CD14-positive monocyte (primary cell): ENCODE measurements around the gene PLCB1. TPM values are rescaled to one million over a fixed set of nuclear protein-coding genes. Genes with fewer than 3 reads are reported as not detected.

Experiments
- DNase-seq, 3 donors: peaks; one replicate each; pipeline ENCODE4 v3.0.0-alpha.2; 2011 to 2022
- H2AFZ ChIP-seq: 2 replicates; pipeline ENCODE4 v1.6.0; 2012; ENCODE audit warnings: mild to moderate bottlenecking, low read depth, low read length, inconsistent platforms; ENCODE audit not compliant: insufficient read depth, poor library complexity, severe bottlenecking
- H3K27ac ChIP-seq, 2 donors: 1 replicate in 1 of 2; 2 replicates in 1 of 2; pipeline ENCODE4 v1.5.1; 2012 to 2013; ENCODE audit warnings: low read length in 2 of 2, control low read depth in 1 of 2, inconsistent platforms in 1 of 2, low read depth in 1 of 2, mild to moderate bottlenecking in 1 of 2
- H3K27me3 ChIP-seq, 2 donors: one replicate each; pipeline versions ENCODE4 v1.6.0 to v1.6.1; 2011 to 2013; ENCODE audit warnings: low read length in 2 of 2; ENCODE audit not compliant: control insufficient read depth in 2 of 2, insufficient read depth in 2 of 2
- H3K36me3 ChIP-seq, 2 donors: replicated peaks in 1 of 2; 1 replicate in 1 of 2; 2 replicates in 1 of 2; pipeline versions ENCODE4 v1.5.1 to v1.6.1; 2012 to 2013; ENCODE audit warnings: low read length in 2 of 2, control low read depth in 1 of 2, inconsistent platforms in 1 of 2, mild to moderate bottlenecking in 1 of 2; ENCODE audit not compliant: insufficient read depth in 2 of 2, control insufficient read depth in 1 of 2
- H3K4me1 ChIP-seq, 2 donors: 1 replicate in 1 of 2; 2 replicates in 1 of 2; pipeline versions ENCODE4 v1.5.1 to v1.6.1; 2012 to 2013; ENCODE audit warnings: low read length in 2 of 2, control low read depth in 1 of 2, inconsistent platforms in 1 of 2, mild to moderate bottlenecking in 1 of 2, moderate library complexity in 1 of 2; ENCODE audit not compliant: insufficient read depth in 2 of 2, control insufficient read depth in 1 of 2
- H3K4me2 ChIP-seq: replicated peaks from 2 replicates; pipeline ENCODE3; 2012; ENCODE audit warnings: low read length, moderate library complexity, mild to moderate bottlenecking; ENCODE audit not compliant: poor library complexity, severe bottlenecking; ENCODE audit errors: extremely low read depth
- H3K4me3 ChIP-seq, 3 experiments: fragments of 200-600 bp in 1 of 3; sonication (generic) in 1 of 3; replicated peaks in 1 of 3; 1 replicate in 2 of 3; 2 replicates in 1 of 3; pipeline ENCODE4 v1.5.1; 2011 to 2013; ENCODE audit warnings: low read length in 3 of 3, mild to moderate bottlenecking in 3 of 3, control low read depth in 2 of 3, low read depth in 2 of 3, inconsistent platforms in 1 of 3, moderate library complexity in 1 of 3
- H3K79me2 ChIP-seq: 2 replicates; pipeline ENCODE4 v1.6.0; 2012; ENCODE audit warnings: mild to moderate bottlenecking, control low read depth, inconsistent platforms, low read length, moderate library complexity; ENCODE audit not compliant: insufficient read depth
- H3K9ac ChIP-seq: 2 replicates; pipeline ENCODE4 v1.6.0; 2017; ENCODE audit warnings: low read length, mild to moderate bottlenecking; ENCODE audit not compliant: insufficient read depth, poor library complexity, severe bottlenecking
- H3K9me3 ChIP-seq, 2 donors: replicated peaks in 1 of 2; 1 replicate in 1 of 2; 2 replicates in 1 of 2; pipeline versions ENCODE4 v1.5.1 to v1.6.1; 2012 to 2013; ENCODE audit warnings: low read length in 2 of 2, control low read depth in 1 of 2; ENCODE audit not compliant: control insufficient read depth in 1 of 2, insufficient read depth in 1 of 2
- H4K20me1 ChIP-seq: 2 replicates; pipeline ENCODE4 v1.6.0; 2012; ENCODE audit warnings: mild to moderate bottlenecking, low read length, control low read depth, moderate library complexity; ENCODE audit not compliant: insufficient read depth
- H3K27ac Mint-ChIP-seq, 7 donors: one replicate each; pipeline ENCODE4 v1.8.0; 2020; ENCODE audit warnings: mild to moderate bottlenecking in 7 of 7, mixed read lengths in 7 of 7, moderate library complexity in 6 of 7, inconsistent platforms in 2 of 7
- H3K27me3 Mint-ChIP-seq, 3 donors: one replicate each; pipeline ENCODE4 v1.8.0; 2021 to 2022; ENCODE audit warnings: low read depth in 3 of 3, mild to moderate bottlenecking in 3 of 3, mixed read lengths in 3 of 3, moderate library complexity in 3 of 3, inconsistent platforms in 1 of 3
- H3K36me3 Mint-ChIP-seq, 2 donors: one replicate each; pipeline ENCODE4 v1.8.0; 2020; ENCODE audit warnings: mixed read lengths in 2 of 2, inconsistent platforms in 1 of 2, mild to moderate bottlenecking in 1 of 2
- H3K4me1 Mint-ChIP-seq: one replicate; pipeline ENCODE4 v1.8.0; 2020; ENCODE audit warnings: mild to moderate bottlenecking, mixed read lengths
- H3K4me3 Mint-ChIP-seq, 2 donors: one replicate each; pipeline ENCODE4 v1.8.0; 2020; ENCODE audit warnings: mild to moderate bottlenecking in 2 of 2, mixed read lengths in 2 of 2, moderate library complexity in 1 of 2
- H3K9me3 Mint-ChIP-seq, 7 donors: one replicate each; pipeline ENCODE4 v1.8.0; 2020 to 2022; ENCODE audit warnings: mixed read lengths in 7 of 7, mild to moderate bottlenecking in 6 of 7, moderate library complexity in 6 of 7, inconsistent platforms in 2 of 7
- CTCF ChIP-seq: fragments of 200-600 bp; IDR thresholded peaks from one replicate; pipeline ENCODE4 v1.8.0; 2022; ENCODE audit warnings: antibody characterized with exemption, mild to moderate bottlenecking
- WGBS: methylation state at CpG from one replicate; pipeline ENCODE4 v1.1.5; 2013; ENCODE audit warnings: missing lambda C conversion rate; ENCODE audit not compliant: insufficient coverage; 5-methylcytosine and 5-hydroxymethylcytosine counted together
- intact Hi-C, 2 donors: fragments of 100-400 bp; cut with micrococcal nuclease; formaldehyde crosslinking; loops; one replicate each; pipeline versions ENCODE4 v1.15.0 to v1.15.1; 2023
- polyA plus RNA-seq, 3 donors: library from polyadenylated mRNA; depleted of rRNA in 1 of 3; unstranded in 2 of 3; stranded (reverse) in 1 of 3; fragments of 300-500 nt in 2 of 3; fragments of >200 nt in 1 of 3; fragmentation: Illumina TruSeq in 2 of 3; gene quantifications; 1 replicate in 2 of 3; 2 replicates in 1 of 3; pipeline ENCODE4 v1.2.3, GENCODE V29; 2012 to 2021

The PLCB1 gene
- polyA plus RNA-seq, 3 donors = 8.6 to 16.4 (median 13.2) TPM

- Histone ChIP-seq H3K27ac (no peak overlapping the region), H3K36me3 (peaks cover 0 to 10% of the 10 kb centered on the region in 2 donors), H3K4me3 (no peak overlapping the region), H3K9ac (no peak overlapping the region), H3K9me3 (peaks cover 0 to 3% of the 10 kb centered on the region in 2 donors), H3K4me1 (no peaks in the 10 kb centered on the region), H2AFZ (no peak overlapping the region), H3K27me3 (no peaks in the 10 kb centered on the region), H3K79me2 (no peaks in the 10 kb centered on the region), H3K4me2 (no peak overlapping the region), H4K20me1 (no peaks in the 10 kb centered on the region)
- Mint-ChIP-seq H3K27ac (no peak overlapping the region), H3K27me3 (peaks cover 0 to 2% (median 0%) of the 10 kb centered on the region in 3 donors), H3K4me1 (no peaks in the 10 kb centered on the region), H3K4me3 (no peak overlapping the region), H3K9me3 (peaks cover 0 to 2% (median 0%) of the 10 kb centered on the region in 7 donors), H3K36me3 (peaks cover 10 to 16% of the 10 kb centered on the region in 2 donors)
- no peak for DNase-seq
- 90% methylated on average over 2 of the region's 5 CpGs for WGBS
- intact Hi-C loops = no loop called here
- TF ChIP-seq CTCF = no peak
These were observed 546.2 kb downstream of the PLCB1 start for GRCh38 chr20:8678098-8678776.

- no CpG with 5 or more reads among the region's 1 CpG for WGBS
- H4K20me1 ChIP-seq = no peaks in the 10 kb centered on the region
- peaks cover 2 to 23% of the 10 kb centered on the region in 2 donors for H3K36me3 ChIP-seq
- intact Hi-C loops = no loop called here
- no peak overlapping the region for H3K9ac ChIP-seq
- Mint-ChIP-seq H3K36me3 (peaks cover 33 to 35% of the 10 kb centered on the region in 2 donors), H3K9me3 (peaks cover 13 to 27% (median 18%) of the 10 kb centered on the region in 7 donors), H3K4me3 (no peak overlapping the region), H3K4me1 (no peaks in the 10 kb centered on the region), H3K27ac (no peak overlapping the region), H3K27me3 (no peaks in the 10 kb centered on the region)
- H3K4me2 ChIP-seq = no peak overlapping the region
- no peak for DNase-seq
- H3K4me1 ChIP-seq = no peaks in the 10 kb centered on the region
- no peak for TF ChIP-seq CTCF
- H3K27ac ChIP-seq = no peak overlapping the region
- no peaks in the 10 kb centered on the region for H3K79me2 ChIP-seq
- no peaks in the 10 kb centered on the region for H3K27me3 ChIP-seq
- no peak overlapping the region for H2AFZ ChIP-seq
- peaks cover 8 to 12% of the 10 kb centered on the region in 2 donors for H3K9me3 ChIP-seq
- no peak overlapping the region for H3K4me3 ChIP-seq
These were observed 557.3 kb downstream of the PLCB1 start for GRCh38 chr20:8689337-8689736.
